Hematopoietic multipotent progenitor cell treated with erythropoietin and hydrocortisone succinate and interleukin-3 and kit ligand, for 4 days (in vitro differentiated cells): ENCODE data around the gene ORC3.
"Not testable (repeated sequence)": the region's sequence is repeated elsewhere in the genome, so short reads cannot be mapped to it uniquely, and the experiment has no call there.

Experiments used
- DNase-seq: peaks from one replicate; pipeline ENCODE4 v3.0.0-alpha.2; 2015

The ORC3 gene

GRCh38 chr6:87606199-87606598 lies 16.3 kb downstream of the ORC3 start:
- no peak for DNase-seq

DNA sequence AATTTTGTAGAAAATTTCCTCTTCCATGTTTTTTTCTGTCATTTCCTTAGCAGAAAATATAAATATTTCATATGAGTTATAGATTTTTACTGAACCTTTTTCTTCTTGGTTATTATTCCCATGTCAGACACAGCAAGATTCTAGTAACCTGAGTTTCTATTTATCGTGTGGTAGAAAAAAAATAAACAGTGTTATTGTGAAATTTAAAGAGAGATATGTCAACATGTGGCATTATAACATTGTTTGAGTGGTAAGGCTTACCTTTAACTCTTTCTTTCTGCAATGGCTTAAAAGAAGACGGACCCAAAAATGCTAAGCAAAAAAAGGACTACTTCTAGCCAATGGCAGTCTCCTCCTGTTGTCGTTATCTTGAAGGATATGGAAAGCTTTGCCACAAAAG lies 18.9 kb downstream of the ORC3 start:
- no peak for DNase-seq

DNA sequence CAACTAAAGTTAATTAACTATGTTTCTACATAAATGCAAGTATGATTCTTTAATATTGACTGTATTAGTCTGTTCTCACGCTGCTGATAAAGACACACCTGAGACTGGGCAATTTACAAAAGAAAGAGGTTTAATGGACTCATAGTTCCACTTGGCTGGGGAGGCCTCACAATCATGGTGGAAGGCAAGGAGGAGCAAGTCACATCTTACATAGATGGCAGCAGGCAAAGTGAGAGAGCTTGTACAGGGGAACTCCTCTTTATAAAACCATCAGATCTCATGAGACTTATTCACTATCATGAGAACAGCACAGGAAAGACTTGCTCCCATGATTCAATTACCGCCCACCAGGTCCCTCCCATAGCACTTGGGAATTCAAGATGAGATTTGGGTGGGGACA lies 23.1 kb downstream of the ORC3 start:
- not testable (repeated sequence) for DNase-seq

DNA sequence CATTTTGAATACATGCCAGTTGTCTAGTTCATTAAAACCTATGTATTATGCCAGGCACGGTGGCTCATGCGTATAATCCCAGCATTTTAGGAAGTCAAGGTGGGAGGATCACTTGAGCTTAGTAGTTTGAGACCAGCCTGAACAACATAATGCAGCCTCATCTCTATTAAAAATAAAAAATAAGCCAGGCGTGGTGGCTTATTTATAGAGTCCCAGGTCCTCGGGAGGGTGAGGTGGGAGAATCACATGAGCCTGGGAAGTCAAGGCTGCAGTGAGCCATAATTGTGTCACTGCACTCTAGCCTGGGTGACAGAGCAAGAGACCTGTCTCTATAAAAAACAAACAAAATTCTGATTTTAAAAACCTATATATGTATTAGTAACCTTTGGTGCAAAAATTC lies 27.5 kb downstream of the ORC3 start:
- DNase-seq = no peak

DNA sequence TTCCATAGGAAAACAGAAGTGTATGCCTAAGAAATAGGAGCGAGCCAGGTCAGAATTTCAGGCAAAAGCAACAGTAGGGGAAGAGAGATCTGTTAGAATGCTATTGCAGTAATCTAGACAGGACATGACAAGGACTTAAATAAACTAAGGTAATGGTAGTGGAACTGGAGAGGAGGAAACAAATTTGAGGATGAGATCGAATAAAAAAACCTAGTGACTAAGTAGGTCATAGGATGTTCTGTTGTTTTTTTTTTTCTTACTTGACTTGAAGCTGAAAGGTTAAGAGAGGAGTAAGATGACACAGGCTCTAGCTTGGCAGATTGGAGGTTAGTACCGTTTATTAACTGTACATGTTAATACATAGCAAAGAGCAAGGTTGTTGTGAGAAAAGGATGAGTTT lies 28.6 kb downstream of the ORC3 start:
- no peak for DNase-seq

DNA sequence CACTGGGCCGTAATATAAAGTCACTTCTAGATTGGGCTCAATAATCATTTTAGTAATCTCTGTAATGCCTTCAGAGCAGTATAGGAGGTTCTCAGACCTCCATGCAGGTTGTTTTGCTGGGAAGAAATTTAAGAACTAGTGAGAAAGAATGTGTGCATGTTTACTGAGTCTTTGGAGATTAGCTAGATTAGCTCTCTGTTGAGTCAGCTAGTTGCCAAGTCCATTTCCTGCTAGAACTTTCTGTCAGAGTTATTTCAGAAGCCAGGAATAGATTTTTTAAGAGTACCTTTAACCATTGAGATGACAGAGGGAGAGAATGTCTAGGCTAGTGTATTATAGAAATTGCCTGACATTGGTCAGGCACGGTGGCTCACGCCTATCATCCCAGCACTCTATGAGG lies 33.3 kb downstream of the ORC3 start:
- DNase-seq = no peak

- no peak for DNase-seq
These were observed 38.5 kb downstream of the ORC3 start for GRCh38 chr6:87628424-87628823.

DNA sequence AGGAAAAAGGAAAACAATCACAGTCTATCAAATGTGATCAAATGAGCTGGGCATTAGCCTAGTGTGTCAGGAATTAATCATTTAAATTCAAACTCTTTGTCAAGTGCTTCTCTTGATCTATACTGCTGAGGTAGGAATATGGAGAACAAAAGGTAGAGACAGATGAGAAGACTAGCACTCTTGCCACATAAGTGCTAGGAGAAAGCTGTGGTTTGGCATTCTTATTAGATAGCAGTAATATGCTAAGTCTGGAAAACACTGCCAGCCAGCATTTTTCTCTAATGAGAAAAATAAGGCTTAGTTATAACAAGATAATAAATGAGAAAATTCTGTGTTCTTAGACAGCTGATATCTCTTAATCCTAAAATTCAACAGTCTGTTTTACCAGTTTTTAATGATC lies 38.9 kb downstream of the ORC3 start:
- no peak for DNase-seq

DNA sequence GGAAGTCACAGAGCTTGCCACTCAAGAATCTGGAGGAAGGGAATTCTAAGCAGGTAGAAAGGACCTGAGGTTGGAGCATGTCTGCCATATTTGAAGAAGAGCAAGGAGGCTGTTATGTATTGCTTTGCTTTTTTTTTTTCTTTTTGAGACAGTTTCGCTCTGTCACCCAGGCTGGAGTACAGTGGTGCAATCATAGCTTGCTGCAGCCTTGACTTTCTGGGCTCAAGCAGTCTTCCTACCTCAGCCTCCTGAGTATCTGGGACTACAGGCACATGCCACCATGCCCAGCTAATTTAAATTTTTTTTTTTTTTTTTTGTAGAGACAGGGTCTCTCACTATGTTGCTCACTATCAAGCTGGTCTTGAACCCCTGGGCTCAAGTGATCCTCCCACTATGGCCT lies 40.8 kb downstream of the ORC3 start:
- no peak for DNase-seq

- no peak for DNase-seq
These were observed 43.9 kb downstream of the ORC3 start for GRCh38 chr6:87633851-87634250.

DNA sequence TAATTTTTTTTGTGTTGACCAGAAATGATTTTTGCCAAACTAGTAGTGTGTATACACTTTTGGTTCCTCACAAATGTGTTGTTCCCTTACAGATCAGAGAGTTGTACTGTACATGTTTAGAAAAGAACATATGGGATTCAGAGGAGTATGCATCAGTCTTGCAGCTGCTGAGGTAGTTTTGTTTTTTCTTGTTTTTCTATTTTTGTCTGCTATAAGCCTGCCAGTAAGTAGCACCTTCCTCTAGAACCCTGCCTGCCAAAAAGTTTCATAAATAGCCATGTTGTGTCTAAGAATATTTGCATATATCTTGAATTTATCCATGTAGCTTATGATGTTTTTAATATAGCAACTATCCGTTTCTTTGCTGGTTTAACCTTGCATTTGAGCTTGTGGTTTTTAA lies 46.4 kb downstream of the ORC3 start:
- DNase-seq = no peak

DNA sequence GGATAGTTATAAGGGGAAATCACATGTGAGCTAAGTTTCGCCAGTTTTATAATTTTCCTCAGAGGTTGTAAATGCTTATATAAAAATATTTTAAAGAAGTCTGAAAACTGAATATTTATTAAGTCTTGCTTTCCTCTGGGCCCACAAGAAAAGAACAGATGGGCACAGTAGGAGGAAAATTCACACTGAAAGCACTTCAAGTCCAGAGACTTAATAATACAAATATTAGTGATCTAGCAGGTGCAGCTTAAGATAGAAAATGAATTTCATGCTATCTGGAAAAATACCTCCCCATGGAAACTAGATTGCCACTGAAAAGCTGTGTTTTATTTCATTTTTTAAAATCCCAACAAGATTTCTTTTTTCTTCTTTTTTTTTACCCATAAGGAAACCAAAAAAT lies 47.2 kb downstream of the ORC3 start:
- no peak for DNase-seq

DNA sequence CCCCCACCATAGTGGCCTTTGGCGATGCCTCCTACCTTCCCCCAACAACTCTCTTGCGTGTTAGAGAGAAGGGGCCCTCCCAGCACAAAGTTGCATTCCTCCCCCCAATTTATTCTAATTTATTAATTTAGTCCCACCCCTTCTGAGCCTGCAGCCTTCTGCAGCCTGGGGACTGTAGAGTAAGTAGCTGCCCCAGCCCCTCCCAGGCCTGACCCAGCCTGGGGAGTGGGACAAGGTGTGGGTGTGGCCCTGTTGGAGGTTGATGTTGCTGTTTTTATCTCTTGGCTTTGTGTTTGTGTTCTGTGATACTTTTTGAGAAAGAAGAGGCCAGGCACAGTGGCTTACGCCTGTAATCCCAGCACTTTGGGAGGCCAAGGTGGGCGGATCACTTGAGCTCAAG lies 49.4 kb downstream of the ORC3 start:
- DNase-seq = no peak

DNA sequence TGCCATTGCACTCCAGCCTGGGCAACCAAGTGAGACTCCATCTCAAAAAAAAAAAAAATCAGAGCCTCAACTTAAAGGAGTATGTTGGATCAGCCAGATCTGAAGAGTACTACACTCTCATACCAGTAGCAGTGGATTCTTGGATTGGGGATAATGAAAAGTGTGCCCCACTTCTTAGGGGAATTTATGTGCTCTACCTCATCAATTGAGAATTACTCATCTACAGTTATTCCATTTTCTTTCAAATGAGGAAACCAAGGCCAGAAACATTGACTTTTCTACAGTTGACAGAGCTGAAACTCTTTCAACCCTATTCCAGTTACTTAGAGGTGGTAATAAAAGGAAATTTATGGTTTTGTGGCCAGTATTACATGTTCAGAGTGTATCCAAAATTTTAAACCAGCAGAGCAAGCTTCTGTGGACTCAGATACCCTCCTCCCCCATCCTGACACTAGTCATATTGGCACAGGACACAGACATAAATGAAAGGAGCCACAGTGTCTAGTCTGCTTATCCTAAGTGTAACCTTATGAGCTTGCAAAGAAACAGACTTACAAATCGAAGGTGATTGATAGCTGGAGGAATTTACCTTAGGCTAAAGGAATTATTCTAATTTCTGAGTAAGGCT lies 51.2 kb downstream of the ORC3 start:
- DNase-seq = no peak

GRCh38 chr6:87645080-87645479 lies 55.1 kb downstream of the ORC3 start:
- peak; percentile 13 for DNase-seq

- no peak for DNase-seq
These were observed 63.4 kb downstream of the ORC3 start for GRCh38 chr6:87653074-87653962.

DNA sequence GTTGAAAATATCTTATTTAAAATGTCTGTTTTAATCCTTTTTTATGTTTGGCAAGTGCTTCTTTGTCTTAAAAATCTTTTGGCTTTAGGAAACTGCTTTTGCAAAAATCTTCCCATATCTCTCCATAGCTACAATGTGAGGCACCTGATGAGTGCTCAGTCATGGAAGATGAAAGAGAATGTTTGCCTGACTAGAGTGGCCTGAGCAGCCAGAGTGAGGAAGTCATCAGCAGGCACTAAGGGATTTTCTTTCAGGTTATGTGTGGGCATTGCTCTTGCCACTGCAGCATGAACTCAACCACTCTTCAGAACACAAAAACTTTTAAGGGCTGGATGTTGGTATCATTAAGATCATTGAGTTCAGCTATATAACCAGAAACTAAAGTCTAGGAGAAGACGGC lies 64.2 kb downstream of the ORC3 start:
- no peak for DNase-seq

- DNase-seq = no peak
These were observed 65.0 kb downstream of the ORC3 start for GRCh38 chr6:87654875-87655454.

DNA sequence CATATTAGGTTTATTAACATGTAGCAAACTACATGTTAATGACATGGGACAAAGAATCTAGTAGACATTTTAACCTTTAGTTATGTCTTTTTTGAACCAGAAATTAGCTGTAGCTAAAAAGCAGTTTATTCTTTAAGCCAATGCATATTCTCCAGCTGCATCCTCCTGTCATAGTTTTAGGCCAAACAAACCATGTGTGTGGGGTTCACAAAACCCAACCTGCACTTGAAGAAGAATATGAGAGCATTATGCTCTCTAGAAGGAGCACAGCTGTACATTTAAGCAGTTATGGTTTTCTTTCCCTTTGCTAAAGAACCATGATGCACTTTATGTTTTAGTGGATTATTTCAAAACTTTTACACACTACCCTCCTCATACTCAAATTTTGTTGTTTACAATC lies 65.9 kb downstream of the ORC3 start:
- no peak for DNase-seq

- peak; percentile 70 for DNase-seq
These were observed 66.9 kb downstream of the ORC3 start for GRCh38 chr6:87656857-87657256.

DNA sequence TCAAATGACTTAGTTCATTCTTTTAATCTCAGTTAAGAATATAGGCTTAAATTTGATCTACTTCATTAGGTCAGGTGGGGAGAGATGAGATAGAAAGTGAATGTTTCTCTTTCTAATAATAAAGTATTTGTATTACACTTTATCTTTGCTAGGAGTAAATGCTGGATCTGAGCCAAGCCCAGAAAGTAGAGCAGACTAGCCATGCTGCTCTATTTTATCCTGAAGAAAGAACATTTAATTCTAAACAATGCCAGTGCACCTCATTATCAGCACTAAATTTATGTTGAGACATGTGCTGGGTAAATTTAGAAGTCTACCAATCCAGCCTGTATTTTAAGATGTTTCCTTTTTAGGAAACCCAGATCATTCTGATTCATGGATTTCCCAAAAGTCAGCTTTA lies 68.6 kb downstream of the ORC3 start:
- peak; percentile 25 for DNase-seq

GRCh38 chr6:87660226-87660911 lies 70.4 kb downstream of the ORC3 start:
- no peak for DNase-seq

GRCh38 chr6:87661016-87661415 lies 71.1 kb downstream of the ORC3 start:
- DNase-seq = peak; percentile 42

DNA sequence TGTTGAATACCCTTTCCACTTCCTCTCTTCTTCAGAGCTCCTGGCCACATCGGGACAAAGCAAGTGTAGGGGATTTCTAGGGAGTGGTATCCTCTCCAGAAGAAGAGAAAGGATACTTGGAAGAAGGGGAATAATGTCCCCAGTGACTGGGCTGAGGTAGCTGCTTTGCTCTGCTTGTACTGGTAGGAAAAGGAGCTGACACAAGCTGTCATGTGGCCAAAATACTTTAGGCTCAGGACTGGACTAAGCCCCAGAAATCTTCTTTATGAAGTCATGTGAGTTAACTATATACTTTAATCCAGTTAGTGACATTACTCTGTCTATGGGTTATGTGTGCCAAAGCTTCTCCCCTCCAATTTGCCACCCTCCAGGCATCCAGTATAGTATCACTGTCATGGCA lies 71.6 kb downstream of the ORC3 start:
- no peak for DNase-seq
